GM12864 (cell line): ENCODE results near the gene NUB1.

ENCODE experiments used
- DNase-seq: peaks from one replicate; pipeline ENCODE4 v3.0.0-alpha.2; 2011; ENCODE audit warnings: low read depth
- H3K4me3 ChIP-seq: 2 replicates; pipeline ENCODE4 v1.5.1; 2011; ENCODE audit warnings: mild to moderate bottlenecking, low read depth, low read length, control low read depth
- TF ChIP-seq, protein P1 (sequence below): IDR thresholded peaks from 2 replicates; pipeline ENCODE4 v1.5.1; 2011; ENCODE audit warnings: low read depth, mild to moderate bottlenecking, moderate library complexity, low read length, control low read depth, inconsistent platforms; ENCODE audit errors: missing control alignments

The NUB1 gene

DNA sequence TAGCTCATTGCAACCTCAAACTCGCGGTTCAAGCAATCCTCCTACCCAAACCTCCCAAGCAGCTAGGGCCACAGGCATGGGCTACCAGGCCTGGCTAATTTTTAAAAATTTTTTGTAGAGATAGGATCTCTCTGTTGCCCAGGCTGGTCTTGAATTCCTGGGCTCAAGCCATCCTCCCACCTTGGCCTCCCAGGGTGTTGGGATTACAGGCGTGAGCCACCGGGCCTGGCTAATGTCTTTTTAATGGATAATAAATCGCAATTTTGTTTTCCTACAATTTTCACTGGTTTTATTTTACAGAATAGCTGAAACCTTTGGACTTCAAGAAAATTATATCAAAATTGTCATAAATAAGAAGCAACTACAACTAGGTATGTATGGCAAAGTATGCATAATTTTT is 10.9 kb downstream of the NUB1 start:
- H3K4me3 ChIP-seq: no peak overlapping the region
- no peak for DNase-seq

DNA sequence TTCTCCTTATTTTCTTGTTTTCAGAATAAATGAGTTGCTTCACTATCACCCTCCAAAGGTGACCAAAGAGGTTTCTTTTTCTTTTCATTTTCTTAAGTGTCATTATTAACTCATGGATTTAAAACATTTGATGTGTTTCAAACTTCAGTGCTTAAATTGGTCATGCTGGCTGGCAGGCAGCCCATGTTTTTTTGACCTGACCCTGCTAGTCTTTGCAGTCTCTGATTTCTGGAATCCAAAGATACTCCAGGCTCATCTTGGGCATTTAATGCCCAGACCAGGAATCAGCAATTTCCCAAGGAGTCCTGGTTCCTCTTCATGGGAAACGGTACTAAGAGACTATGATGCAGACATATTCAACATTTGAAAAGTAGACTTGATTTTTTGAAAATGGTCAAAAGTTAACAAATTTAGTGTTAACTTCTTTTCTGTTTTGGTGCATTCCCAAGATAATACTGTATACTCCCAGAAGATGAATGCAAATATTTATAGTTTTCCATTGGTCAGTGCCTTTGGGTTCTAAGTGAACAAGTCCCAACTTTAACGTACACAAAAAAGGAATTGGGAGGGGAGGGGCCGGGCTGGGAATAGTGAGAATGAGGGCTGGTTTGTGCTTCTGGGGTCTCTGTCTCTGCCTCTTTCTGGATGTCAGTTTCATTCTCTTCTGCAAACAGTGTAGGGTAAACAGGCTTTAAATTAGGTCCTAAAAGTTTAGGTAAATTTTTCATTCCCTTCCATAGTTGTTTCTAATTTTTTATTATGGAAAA is 19.8 kb downstream of the NUB1 start:
- no peak overlapping the region for H3K4me3 ChIP-seq
- TF ChIP-seq, protein P1, sequence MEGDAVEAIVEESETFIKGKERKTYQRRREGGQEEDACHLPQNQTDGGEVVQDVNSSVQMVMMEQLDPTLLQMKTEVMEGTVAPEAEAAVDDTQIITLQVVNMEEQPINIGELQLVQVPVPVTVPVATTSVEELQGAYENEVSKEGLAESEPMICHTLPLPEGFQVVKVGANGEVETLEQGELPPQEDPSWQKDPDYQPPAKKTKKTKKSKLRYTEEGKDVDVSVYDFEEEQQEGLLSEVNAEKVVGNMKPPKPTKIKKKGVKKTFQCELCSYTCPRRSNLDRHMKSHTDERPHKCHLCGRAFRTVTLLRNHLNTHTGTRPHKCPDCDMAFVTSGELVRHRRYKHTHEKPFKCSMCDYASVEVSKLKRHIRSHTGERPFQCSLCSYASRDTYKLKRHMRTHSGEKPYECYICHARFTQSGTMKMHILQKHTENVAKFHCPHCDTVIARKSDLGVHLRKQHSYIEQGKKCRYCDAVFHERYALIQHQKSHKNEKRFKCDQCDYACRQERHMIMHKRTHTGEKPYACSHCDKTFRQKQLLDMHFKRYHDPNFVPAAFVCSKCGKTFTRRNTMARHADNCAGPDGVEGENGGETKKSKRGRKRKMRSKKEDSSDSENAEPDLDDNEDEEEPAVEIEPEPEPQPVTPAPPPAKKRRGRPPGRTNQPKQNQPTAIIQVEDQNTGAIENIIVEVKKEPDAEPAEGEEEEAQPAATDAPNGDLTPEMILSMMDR: no peak
- DNase-seq: no peak

More for the DNA sequence above, 10.9 kb downstream of the NUB1 start:
- TF ChIP-seq, protein P1: no peak

DNA sequence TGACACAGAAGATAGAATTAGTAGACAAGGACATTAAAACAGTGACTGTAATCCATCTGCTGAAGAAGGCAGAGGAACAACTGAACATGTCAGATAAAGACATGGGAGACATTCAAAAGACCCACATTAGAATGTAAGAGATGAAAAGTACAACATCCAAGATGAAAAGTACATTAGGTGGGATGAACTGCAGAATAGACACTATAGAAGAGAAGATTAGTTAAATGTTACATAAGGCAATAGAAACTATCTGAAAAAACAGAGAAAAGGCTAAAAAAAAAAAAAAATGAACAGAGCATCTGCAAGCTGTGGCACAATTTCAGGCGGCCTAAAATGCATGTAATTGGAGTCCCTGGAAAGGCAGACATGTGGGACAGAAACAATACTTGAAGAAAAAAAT is 21.6 kb downstream of the NUB1 start:
- H3K4me3 ChIP-seq: no peak overlapping the region
- DNase-seq: no peak
- TF ChIP-seq, protein P1: no peak

DNA sequence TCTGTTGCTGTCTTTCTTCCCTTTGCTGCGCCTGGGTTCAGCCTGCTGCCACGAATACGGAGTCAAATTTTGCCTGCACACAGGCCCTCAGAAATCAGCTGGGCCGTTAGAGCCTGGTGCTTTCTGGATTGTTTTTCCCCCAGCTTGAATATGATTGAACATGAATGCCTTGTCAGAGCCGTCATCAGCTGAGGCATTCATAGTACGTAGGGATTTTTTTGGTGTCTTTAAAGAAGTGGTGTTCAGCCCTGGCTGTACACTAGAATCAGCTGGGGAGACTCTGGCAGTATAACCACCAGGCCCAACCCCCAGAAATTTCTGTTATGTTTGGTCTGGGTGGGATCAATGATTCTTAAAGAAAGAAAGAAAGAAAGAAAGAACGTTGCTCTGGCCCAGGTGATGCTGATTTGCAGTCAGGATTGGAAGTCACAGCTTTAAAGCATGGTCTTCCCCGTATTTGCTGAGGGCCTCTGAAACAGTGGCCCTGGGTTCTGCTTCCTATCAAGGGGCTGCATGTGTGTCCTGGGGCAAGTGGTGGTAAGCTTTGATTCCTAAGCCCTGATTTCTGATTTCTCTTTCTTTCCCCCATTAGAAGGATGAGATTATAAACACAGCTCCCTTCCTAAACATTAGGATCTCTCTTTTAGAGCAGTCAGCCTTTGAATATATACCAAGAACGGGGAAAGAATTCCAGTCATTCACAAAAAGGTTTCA is 24.7 kb downstream of the NUB1 start:
- H3K4me3 ChIP-seq: no peak overlapping the region
- TF ChIP-seq, protein P1: no peak

DNA sequence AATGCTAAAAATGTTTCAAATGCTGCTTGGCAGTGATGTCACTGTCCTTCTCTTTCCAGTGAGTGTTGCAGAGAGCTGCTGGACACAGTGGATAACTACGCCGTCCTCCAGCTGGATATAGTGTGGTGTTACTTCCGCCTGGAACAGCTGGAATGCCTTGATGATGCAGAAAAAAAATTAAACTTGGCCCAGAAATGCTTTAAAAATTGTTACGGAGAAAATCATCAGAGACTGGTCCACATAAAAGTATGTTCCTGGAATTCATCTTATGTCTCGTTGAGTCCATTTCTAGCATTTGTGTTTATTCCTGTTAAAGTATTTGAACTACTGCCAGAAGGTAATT is 25.2 kb downstream of the NUB1 start:
- no peak overlapping the region for H3K4me3 ChIP-seq
- TF ChIP-seq, protein P1: no peak
- DNase-seq: no peak

More for the DNA sequence above, 24.7 kb downstream of the NUB1 start:
- no peak for DNase-seq

DNA sequence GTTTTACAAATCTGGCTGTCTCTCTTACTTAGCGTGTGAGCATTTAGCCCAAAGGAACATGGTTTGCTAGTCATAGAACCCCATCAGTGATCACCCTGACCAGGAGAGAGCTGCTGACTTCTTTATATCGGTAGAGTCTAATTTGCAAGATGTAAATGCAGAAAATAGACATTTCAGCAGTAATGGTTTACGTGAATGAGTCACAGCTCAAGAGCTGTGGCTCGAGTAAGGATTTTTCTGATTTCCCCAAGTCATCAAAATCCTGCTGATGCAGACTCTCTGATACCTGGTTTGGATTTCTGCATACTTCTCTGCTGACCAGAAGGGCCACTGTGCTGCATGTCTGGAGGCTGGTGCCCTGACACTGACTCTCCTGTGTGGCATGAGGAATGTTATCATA is 25.7 kb downstream of the NUB1 start:
- TF ChIP-seq, protein P1: no peak

More for the DNA sequence above, 25.7 kb downstream of the NUB1 start:
- DNase-seq: no peak
- H3K4me3 ChIP-seq: no peak overlapping the region
